Type B pancreatic cell (in vitro differentiated cells): ENCODE results near the gene IFT172. TPM values are rescaled to one million over a fixed set of nuclear protein-coding genes. Genes with fewer than 3 reads are reported as not detected.

Experiments used
- DNase-seq: peaks from one replicate; pipeline ENCODE4 v3.0.0; 2021; ENCODE audit warnings: mixed read lengths; ENCODE audit not compliant: unreplicated experiment; ENCODE audit errors: extremely low spot score
- H3K27ac Mint-ChIP-seq: 2 replicates; pipeline ENCODE4 v1.8.0; 2021; ENCODE audit warnings: mild to moderate bottlenecking, mixed read lengths
- H3K27me3 Mint-ChIP-seq: 2 replicates; pipeline ENCODE4 v1.8.0; 2021; ENCODE audit warnings: mixed read lengths
- H3K36me3 Mint-ChIP-seq: 2 replicates; pipeline ENCODE4 v1.8.0; 2021; ENCODE audit warnings: mixed read lengths
- H3K4me1 Mint-ChIP-seq: one replicate; pipeline ENCODE4 v1.8.0; 2021; ENCODE audit warnings: mixed read lengths; ENCODE audit not compliant: unreplicated experiment
- H3K4me3 Mint-ChIP-seq: 2 replicates; pipeline ENCODE4 v1.8.0; 2021; ENCODE audit warnings: mild to moderate bottlenecking, mixed read lengths
- H3K9me3 Mint-ChIP-seq: 2 replicates; pipeline ENCODE4 v1.8.0; 2021; ENCODE audit warnings: mixed read lengths
- total RNA-seq: library from RNA; stranded (reverse); gene quantifications from 2 replicates; pipeline ENCODE4 v1.2.1, GENCODE V29; 2021; ENCODE audit warnings: low replicate concordance
- TF ChIP-seq, protein P1 (sequence below): fragments of 200-600 bp; sonication (generic); conservative IDR thresholded peaks from 2 replicates; pipeline ENCODE4 v1.5.0; 2021; ENCODE audit warnings: antibody characterized with exemption, mild to moderate bottlenecking

IFT172 gene
- total RNA-seq, 1 donor from 2014 or later, result 54.1 TPM

DNA sequence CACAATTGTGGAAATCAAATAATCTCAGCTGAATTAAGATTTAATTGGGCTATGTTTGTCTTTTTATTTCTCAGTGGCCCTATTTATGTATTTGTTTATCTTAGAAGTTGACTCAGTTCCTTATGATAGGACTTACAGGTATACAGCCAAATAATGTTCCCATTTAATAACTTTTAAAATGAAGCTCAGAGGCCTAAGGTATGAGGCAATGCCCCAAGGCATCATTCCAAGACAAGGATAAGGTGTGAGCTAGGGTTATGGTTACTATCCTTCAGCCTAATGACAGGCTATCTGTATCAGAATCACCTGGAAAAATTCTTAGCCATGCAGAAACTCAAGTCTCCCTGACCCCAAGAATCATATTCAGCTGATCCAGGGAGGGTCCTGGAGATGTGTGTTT lies 68.5 kb downstream of the IFT172 start:
- H3K9me3 Mint-ChIP-seq, result no peaks in the 10 kb centered on the region
- no peak for DNase-seq
- no peaks in the 10 kb centered on the region for H3K4me1 Mint-ChIP-seq
- no peaks in the 10 kb centered on the region for H3K27me3 Mint-ChIP-seq
- no peaks in the 10 kb centered on the region for H3K36me3 Mint-ChIP-seq
- no peak overlapping the region for H3K4me3 Mint-ChIP-seq
- no peak overlapping the region for H3K27ac Mint-ChIP-seq
- TF ChIP-seq, protein P1, sequence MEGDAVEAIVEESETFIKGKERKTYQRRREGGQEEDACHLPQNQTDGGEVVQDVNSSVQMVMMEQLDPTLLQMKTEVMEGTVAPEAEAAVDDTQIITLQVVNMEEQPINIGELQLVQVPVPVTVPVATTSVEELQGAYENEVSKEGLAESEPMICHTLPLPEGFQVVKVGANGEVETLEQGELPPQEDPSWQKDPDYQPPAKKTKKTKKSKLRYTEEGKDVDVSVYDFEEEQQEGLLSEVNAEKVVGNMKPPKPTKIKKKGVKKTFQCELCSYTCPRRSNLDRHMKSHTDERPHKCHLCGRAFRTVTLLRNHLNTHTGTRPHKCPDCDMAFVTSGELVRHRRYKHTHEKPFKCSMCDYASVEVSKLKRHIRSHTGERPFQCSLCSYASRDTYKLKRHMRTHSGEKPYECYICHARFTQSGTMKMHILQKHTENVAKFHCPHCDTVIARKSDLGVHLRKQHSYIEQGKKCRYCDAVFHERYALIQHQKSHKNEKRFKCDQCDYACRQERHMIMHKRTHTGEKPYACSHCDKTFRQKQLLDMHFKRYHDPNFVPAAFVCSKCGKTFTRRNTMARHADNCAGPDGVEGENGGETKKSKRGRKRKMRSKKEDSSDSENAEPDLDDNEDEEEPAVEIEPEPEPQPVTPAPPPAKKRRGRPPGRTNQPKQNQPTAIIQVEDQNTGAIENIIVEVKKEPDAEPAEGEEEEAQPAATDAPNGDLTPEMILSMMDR, result no peak

- no peak for DNase-seq
- no peaks in the 10 kb centered on the region for H3K9me3 Mint-ChIP-seq
- TF ChIP-seq, protein P1, result no peak
- no peaks in the 10 kb centered on the region for H3K36me3 Mint-ChIP-seq
- H3K4me3 Mint-ChIP-seq, result no peak overlapping the region
- H3K4me1 Mint-ChIP-seq, result no peaks in the 10 kb centered on the region
- H3K27ac Mint-ChIP-seq, result no peak overlapping the region
- H3K27me3 Mint-ChIP-seq, result no peaks in the 10 kb centered on the region
Measured at GRCh38 chr2:27416151-27416550, 73.4 kb downstream of the IFT172 start.

DNA sequence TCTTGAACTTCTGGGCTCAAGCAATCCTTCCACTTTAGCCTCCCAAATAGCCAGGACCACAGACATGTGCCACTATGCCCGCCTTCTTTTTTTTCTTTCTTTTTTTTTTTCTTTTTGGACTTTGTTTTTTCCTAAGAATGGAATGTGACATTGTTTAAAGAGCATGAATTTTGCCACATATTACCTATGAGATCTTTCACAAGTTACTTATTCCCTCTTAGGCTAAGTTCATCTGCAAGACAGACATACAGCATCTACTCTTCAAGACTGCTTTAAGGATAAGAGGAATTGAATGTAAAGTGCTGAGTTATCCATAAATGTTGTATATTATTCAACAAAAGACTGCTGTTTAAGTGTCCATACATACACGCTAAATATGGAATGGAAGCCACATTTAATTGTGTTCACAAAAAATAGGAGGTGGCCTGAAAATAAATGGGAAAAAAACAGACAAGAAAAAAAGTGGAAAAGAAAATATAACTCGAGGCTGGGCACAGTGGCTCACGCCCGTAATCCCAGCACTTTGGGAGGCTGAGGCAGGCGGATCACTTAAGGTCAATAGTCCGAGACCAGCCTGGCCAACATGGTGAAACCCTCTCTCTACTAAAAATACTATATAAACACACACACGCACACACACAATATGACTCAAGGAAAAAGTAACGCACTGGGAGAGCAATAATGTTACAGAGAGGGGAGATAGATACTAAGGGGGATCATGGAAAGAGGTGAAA lies 77.0 kb downstream of the IFT172 start:
- H3K4me1 Mint-ChIP-seq, result peaks cover 11% of the 10 kb centered on the region
- DNase-seq, result no peak
- H3K4me3 Mint-ChIP-seq, result no peak overlapping the region
- no peaks in the 10 kb centered on the region for H3K27me3 Mint-ChIP-seq
- H3K36me3 Mint-ChIP-seq, result no peaks in the 10 kb centered on the region
- TF ChIP-seq, protein P1, result no peak
- H3K27ac Mint-ChIP-seq, result no peak overlapping the region
- H3K9me3 Mint-ChIP-seq, result no peaks in the 10 kb centered on the region

DNA sequence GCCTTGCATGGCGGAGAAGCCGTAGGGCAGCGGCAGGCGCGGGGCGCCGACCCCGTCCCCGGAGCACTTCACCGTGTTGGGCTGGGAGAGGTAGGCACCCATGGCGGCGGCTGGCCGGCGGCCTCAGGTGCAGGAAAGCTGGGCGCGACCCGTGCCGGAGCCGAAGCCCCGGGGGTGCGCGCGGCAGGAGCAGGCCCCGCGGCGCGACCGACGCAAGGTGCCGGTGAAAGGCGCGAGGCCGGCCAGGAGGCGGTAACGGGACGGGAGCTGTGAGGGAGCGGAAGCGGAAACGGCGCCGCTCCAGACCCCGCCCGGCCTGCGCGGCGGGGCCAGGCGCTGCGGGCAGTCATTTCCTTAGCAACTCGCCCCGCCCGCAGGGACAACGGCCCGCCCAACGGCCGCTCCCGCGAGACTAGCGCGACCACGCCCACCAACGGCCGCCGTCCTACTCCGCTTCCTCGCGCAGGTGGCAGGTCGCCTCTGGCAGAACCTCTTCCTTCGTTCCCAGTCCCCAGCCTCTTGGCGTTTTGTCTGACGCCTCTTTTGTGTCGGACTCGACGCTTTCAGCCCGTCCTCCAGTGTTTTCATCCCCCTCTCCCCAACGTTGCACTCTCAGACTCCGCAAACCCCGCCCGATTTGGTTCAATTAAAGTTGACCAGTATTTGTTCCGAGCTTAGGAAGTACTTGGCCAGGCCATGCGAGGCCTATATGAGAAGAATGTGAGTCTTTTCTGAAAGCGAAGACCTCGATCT lies 80.0 kb downstream of the IFT172 start, which contains the start of gene PPM1G:
PPM1G (minus strand) TSS at position 271 of the 753 bp plus-strand sequence; CDS start at position 102, 169 bp downstream.
- peaks cover 20% of the 10 kb centered on the region for H3K4me1 Mint-ChIP-seq
- H3K9me3 Mint-ChIP-seq, result no peaks in the 10 kb centered on the region
- no peaks in the 10 kb centered on the region for H3K27me3 Mint-ChIP-seq

GRCh38 chr2:27408601-27409320 lies 80.8 kb downstream of the IFT172 start:
- Mint-ChIP-seq H3K4me1 (peaks cover 20% of the 10 kb centered on the region), H3K27ac (peak overlapping the region; percentile 92), H3K36me3 (peaks cover 4% of the 10 kb centered on the region), H3K27me3 (no peaks in the 10 kb centered on the region), H3K4me3 (peak overlapping the region; percentile 91), H3K9me3 (no peaks in the 10 kb centered on the region)
- no peak for DNase-seq
- TF ChIP-seq, protein P1, result no peak

More for the DNA sequence above, 80.0 kb downstream of the IFT172 start, which contains the start of gene PPM1G:
- DNase-seq, result peak; percentile 98
- peak within 1 kb of the TSS; percentile 92 for H3K27ac Mint-ChIP-seq
- peak within 1 kb of the TSS; percentile 94 for H3K4me3 Mint-ChIP-seq
- TF ChIP-seq, protein P1, result no peak
- H3K36me3 Mint-ChIP-seq, result peaks cover 4% of the 10 kb centered on the region
